CD4-positive, alpha-beta T cell treated with Interferon alpha-2 for 1 hour (primary cell): ENCODE data around the gene FADS2.
"Not testable (repeated sequence)": the region's sequence is repeated elsewhere in the genome, so short reads cannot be mapped to it uniquely, and the experiment has no call there.

Source experiments
- DNase-seq, 2 donors: peaks; one replicate each; pipeline ENCODE4 v3.0.0-alpha.2; 2020 to 2022

FADS2 gene

GRCh38 chr11:61869708-61870451 is 41.8 kb downstream of the FADS2 start:
- DNase-seq = no peak

- no peak for DNase-seq
Observed at GRCh38 chr11:61870541-61871031, 42.5 kb downstream of the FADS2 start.

DNA sequence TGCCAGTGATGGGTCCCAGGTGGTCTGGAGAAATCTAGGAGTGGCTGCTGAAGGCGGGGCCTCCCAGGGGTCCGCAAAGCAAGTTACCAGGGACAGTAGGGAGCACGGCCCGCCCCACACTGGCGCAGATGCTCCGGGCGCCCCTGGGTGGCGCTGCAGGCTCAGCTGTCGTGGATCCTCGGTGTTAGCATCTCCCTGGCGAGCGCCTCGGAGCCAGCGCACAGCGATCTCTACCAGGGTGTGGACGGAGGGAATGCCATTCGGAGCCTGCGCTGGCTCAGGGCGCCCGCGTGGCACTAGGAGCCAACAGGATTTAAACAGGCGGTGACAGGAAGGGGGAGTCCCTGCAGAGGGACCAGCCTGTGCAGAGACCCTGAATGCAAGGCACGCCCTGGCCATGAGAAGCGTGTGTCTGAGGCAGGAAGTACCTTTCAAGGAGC is 43.1 kb downstream of the FADS2 start:
- DNase-seq = peak; percentile 57 to 60

- no peak for DNase-seq
Observed at GRCh38 chr11:61872935-61873565, 45.0 kb downstream of the FADS2 start.

DNA sequence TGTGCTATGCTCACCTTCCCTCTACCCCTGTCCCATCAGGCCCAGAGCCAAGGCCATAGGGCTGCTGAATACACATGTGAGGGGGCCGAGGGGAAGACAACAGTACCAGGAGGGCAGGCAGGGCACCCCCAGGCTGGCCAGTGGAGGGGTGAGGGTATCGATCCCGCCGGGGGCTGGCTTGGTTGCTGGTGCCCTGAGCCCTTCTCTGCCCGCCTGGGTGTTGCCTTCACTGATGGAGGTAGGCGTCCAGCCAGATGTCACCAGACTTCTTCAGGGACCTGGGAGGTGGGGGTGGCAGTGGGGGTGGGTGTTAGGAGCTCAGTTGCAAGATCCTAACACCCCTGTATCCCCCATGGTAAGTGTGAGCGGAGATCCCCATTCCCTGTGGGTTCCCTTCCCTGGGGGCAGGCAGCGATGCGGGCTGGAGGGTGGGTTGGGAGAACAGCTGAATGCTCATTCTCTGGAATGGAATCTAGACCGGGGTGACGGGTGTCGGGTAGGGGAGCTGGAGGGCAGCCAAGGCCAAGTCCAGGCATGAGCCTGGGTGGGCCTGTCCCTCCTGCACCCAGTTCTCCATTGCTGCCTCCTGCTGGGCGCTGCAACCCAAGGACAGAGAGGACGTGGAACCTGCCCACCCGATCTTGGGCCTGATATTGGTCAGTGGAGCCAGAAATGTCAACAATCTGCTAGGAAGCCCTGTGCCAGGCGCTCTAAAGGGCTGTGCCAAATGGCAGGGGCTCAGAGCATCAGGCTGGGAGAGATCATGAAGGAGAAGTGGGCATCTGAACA is 45.7 kb downstream of the FADS2 start:
- no peak for DNase-seq

DNA sequence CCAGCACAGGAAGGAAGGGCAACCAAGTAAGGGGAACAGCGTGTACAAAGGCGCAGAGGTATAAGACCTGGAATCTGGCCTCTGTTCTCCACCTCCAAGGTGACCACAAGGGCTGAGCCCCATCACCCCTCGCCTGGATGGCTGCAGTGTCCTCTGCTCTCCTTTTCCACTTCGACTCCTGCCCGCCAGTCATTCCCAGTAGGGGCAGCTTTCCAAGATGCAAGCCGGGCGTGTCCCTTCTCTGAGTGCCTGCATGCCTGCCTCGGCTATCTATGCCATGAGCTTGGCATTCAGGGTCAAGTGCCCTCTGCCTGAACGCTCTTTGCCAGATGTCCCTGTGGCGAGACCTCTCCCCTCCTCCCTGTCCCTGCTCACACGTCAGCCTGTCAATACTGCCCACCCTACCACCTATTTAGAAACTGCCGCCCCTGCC is 46.3 kb downstream of the FADS2 start:
- no peak for DNase-seq

DNA sequence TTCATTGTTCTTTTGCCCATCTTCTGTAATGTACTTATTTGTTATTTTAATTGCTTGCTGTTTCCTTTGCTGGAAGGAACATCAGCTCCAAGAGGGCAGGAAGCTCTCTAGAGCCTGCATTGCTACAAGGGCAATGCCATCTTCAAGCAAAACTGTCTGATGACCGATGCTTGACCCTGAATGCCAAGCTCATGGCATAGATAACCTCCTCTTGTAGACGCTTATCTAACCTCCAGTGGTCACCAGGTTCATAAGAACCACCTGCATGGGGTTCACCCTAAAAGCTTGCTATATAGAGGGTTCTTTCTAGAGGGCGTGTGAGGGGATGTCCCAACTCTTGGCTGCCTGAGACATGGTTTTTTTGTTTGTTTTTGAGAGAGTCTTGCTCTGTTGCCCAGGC is 46.8 kb downstream of the FADS2 start:
- DNase-seq = no peak

GRCh38 chr11:61875698-61876097 is 47.6 kb downstream of the FADS2 start:
- no peak for DNase-seq

DNA sequence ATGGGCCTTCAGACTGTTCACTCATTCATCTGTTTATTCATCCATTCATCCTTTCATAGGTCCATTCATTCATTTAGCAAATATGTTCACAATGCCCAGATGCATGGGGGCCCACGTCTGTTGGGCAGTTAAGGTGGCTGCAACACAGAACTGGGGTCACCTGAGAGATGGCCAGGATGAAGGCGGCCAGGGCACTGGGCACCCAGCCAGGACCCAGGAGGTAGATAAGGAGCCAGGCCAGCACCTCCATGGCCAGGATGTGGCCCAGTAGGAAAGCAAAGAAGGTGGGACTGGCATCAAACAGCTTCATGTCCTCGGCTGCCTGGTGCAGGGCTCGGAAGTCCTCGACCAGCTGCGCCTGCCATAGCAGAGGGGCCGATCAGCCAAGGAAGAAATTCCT is 51.1 kb downstream of the FADS2 start:
- no peak for DNase-seq

DNA sequence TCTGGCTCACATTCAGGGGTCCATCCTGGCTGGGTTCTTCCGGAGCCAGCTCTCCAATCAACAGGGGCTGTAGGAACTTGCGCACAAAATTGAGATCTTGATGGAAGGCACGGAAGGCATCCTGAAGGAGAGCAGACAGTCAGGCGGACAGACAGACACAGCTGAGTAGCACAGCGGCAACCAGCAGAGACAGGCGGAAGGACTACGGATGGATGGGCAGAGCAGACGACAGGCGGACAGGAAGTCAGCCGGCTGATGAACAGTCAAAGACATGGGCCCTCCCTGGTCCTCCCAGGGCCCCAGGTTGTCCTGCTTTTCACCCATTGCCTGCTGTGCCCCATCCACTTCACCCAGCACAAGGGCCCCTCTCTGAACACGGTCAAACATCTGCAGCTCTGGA is 51.9 kb downstream of the FADS2 start:
- no peak for DNase-seq

- DNase-seq = peak in 1 of 2 donors; percentile 15
Observed at GRCh38 chr11:61880454-61880853, 52.4 kb downstream of the FADS2 start.

DNA sequence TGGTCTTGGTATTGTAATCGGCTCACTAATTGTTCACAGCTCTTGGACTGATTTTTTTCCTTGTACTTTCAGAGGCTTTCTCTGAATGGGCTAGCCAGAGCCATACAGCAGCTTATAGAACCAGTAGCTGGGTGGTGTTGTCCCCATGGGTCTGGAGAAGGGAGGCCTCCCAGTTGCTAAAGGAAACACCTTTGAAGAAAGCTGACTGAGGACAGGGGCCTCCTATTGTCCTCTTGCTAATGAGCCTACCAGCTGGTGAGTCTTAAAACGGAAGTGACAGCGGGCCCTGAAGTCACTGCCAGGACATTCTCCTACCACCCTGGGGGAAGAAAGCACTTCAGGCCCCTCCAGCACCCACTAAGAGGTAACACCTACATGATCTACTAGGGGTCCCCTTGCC is 53.3 kb downstream of the FADS2 start:
- DNase-seq = no peak

DNA sequence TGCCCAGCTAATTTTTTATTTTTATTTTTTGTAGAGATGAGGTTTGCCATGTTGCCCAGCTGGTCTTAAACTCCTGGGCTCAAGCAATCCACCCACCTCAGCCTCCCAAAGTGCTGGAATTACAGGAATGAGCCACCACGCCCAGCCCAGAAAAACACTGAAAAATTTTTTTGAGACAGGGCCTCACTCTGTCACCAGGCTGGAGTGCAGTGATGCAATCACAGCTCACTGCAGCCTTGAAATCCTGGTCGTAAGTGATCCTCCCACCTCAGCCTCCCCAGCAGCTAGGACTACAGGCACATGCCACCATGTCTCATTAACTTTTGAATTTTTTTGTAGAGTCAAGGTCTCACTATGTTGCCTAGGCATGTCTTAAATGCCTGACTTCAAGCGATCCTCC is 54.2 kb downstream of the FADS2 start:
- DNase-seq = not testable (repeated sequence)

DNA sequence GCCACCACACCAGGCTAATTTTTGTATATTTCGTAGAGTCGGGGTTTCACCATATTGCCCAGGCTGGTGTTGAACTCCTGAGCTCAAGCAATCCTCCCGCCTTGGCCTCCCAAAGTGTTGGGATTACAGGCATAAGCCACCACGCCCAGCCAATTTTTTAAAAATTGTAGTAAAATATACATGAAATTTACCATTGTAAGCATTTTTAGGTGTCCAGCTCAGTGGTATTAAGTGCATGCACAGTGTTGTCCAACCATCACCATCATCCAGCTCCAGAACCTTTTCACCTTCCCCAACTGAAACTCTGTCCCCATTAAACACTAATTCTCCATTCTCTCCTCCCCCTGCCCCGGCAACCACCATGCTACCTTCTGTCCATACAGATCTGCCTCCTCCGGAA is 54.8 kb downstream of the FADS2 start:
- DNase-seq = no peak

DNA sequence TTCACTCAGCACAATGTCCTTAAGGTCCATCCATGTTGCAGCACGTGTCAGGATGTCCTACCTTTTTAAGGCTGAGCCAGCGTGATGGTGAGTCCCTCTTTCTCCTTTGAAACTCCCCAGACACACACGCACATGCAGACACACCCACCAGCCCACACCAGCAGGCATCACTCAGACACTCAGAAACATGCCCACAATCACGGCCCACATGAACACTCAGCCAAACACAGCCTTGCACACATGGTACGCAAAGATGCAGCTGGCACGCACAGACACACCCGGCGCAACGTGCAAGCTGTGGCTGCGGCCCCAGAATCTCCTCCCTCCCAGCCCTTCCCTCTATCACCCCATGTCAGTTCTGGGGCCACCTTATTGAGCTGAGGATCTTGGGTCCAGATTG is 55.2 kb downstream of the FADS2 start:
- DNase-seq = no peak

- no peak for DNase-seq
Observed at GRCh38 chr11:61883947-61884346, 55.8 kb downstream of the FADS2 start.

DNA sequence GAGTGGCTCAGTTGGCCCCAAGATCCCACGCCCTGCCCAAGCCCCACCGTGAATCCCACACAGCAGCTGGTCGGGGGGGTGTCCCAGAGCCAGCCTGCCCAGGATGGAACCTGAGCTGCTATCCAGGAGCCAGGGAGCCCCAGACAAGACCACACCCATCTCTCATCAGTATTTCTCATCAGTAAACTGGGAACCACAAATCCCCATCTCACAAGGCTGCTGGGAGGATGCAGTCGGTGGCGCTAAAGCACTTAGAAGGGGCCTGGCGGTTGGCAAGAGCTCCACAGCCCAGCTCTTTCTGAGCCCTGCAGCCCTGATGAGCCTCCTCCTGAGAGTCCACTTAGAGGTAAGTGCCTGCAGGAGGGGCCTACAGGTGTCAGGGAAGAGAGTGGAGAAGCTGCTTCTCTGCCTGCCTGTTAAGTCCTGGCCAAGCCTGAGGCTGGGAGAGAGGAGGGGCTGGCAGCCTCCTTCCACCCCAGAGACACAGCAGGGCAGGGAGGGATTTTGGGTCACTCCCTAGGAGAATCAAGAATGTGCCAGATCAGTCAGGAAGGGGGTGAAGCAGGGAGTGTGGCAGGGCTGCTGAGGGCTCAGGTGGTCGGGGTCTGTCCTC is 57.2 kb downstream of the FADS2 start:
- DNase-seq = no peak

GRCh38 chr11:61885784-61886580 is 57.9 kb downstream of the FADS2 start:
- DNase-seq = no peak

DNA sequence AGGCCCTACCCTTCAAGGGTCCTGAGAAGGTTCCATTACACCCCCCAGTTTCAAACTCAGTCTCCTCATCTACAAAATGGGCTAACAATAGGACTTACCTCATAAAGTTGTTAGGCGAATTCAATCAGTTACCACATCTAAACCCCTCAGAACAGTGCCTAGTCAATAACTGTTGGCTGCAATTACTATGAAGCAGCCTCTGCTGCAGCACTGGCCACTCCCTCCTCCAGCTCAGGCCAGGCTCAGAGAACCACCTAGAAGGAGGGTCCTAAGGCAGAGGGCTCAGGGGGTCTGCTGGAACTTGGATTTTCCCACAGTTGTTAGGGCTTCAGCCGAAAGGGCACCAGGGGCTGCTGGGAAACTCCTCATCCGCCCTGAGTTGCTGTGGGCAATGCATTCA is 58.5 kb downstream of the FADS2 start:
- no peak for DNase-seq

GRCh38 chr11:61887839-61888494 is 59.9 kb downstream of the FADS2 start:
- DNase-seq = no peak

GRCh38 chr11:61888590-61888989 is 60.5 kb downstream of the FADS2 start:
- DNase-seq = no peak

- no peak for DNase-seq
Observed at GRCh38 chr11:61889831-61890230, 61.7 kb downstream of the FADS2 start.
